HL-60 (cell line): ENCODE results near the gene CLSTN1.

Experiments
- DNase-seq, 2 experiments: peaks; one replicate each; pipeline ENCODE4 v3.0.0-alpha.2; 2010 to 2020; ENCODE audit warnings: low read depth in 1 of 2, low spot score in 1 of 2
- H3K27ac ChIP-seq: fragments of 250-450 bp; sonication (Bioruptor Pico); replicated peaks from 2 replicates; pipeline ENCODE4 v1.5.1; 2020; ENCODE audit warnings: mild to moderate bottlenecking, moderate library complexity
- H3K27me3 ChIP-seq: fragments of 250-450 bp; sonication (Bioruptor Pico); 2 replicates; pipeline ENCODE4 v1.5.1; 2021; ENCODE audit warnings: mild to moderate bottlenecking, moderate library complexity; ENCODE audit not compliant: insufficient read depth, poor library complexity, severe bottlenecking
- H3K4me3 ChIP-seq: replicated peaks from 2 replicates; pipeline ENCODE4 v1.5.1; 2011; ENCODE audit warnings: mild to moderate bottlenecking, control low read depth, low read length; ENCODE audit not compliant: insufficient read depth
- GABPA ChIP-seq: IDR thresholded peaks from 2 replicates; pipeline ENCODE4 v1.6.1; 2012; ENCODE audit warnings: low read depth
- POLR2AphosphoS5 ChIP-seq: IDR thresholded peaks from 2 replicates; pipeline ENCODE4 v1.6.1; 2012; ENCODE audit warnings: low read depth
- SPI1 ChIP-seq: IDR thresholded peaks from 2 replicates; pipeline ENCODE4 v1.6.1; 2012; ENCODE audit warnings: low read depth, mild to moderate bottlenecking, borderline replicate concordance
- TF ChIP-seq, protein P1 (sequence below): IDR thresholded peaks from one replicate; pipeline ENCODE4 v1.5.1; 2011; ENCODE audit warnings: low read length, control low read depth, inconsistent platforms; ENCODE audit not compliant: insufficient read depth
- TF ChIP-seq, protein P2 (sequence below): IDR thresholded peaks from 2 replicates; pipeline ENCODE4 v1.6.1; 2012; ENCODE audit warnings: low read depth; ENCODE audit not compliant: insufficient replicate concordance

The CLSTN1 gene

DNA sequence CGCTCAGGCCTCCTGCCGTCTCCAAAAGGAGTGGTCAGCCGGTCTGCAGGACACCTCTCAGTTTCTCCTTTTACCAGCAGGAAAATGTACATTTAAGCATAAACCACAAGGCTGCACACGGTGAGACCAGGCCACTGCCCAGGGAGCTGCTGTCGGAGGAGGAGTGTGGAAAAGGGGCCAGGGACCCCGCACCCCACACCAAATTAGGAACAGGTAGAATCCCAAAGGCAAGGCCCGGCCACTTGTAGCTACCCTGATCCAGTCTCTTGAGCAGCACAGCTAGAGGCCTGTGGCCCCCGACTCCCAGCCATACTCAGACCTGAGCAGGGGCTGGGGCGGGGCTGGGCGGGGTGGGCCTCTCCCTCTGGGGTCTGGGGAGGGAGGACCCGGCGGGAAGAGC is 94.2 kb downstream of the CLSTN1 start:
- TF ChIP-seq POLR2AphosphoS5 (no peak), SPI1 (no peak), GABPA (no peak)
- TF ChIP-seq, protein P1, sequence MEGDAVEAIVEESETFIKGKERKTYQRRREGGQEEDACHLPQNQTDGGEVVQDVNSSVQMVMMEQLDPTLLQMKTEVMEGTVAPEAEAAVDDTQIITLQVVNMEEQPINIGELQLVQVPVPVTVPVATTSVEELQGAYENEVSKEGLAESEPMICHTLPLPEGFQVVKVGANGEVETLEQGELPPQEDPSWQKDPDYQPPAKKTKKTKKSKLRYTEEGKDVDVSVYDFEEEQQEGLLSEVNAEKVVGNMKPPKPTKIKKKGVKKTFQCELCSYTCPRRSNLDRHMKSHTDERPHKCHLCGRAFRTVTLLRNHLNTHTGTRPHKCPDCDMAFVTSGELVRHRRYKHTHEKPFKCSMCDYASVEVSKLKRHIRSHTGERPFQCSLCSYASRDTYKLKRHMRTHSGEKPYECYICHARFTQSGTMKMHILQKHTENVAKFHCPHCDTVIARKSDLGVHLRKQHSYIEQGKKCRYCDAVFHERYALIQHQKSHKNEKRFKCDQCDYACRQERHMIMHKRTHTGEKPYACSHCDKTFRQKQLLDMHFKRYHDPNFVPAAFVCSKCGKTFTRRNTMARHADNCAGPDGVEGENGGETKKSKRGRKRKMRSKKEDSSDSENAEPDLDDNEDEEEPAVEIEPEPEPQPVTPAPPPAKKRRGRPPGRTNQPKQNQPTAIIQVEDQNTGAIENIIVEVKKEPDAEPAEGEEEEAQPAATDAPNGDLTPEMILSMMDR = no peak
- TF ChIP-seq, protein P2, sequence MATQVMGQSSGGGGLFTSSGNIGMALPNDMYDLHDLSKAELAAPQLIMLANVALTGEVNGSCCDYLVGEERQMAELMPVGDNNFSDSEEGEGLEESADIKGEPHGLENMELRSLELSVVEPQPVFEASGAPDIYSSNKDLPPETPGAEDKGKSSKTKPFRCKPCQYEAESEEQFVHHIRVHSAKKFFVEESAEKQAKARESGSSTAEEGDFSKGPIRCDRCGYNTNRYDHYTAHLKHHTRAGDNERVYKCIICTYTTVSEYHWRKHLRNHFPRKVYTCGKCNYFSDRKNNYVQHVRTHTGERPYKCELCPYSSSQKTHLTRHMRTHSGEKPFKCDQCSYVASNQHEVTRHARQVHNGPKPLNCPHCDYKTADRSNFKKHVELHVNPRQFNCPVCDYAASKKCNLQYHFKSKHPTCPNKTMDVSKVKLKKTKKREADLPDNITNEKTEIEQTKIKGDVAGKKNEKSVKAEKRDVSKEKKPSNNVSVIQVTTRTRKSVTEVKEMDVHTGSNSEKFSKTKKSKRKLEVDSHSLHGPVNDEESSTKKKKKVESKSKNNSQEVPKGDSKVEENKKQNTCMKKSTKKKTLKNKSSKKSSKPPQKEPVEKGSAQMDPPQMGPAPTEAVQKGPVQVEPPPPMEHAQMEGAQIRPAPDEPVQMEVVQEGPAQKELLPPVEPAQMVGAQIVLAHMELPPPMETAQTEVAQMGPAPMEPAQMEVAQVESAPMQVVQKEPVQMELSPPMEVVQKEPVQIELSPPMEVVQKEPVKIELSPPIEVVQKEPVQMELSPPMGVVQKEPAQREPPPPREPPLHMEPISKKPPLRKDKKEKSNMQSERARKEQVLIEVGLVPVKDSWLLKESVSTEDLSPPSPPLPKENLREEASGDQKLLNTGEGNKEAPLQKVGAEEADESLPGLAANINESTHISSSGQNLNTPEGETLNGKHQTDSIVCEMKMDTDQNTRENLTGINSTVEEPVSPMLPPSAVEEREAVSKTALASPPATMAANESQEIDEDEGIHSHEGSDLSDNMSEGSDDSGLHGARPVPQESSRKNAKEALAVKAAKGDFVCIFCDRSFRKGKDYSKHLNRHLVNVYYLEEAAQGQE = no peak
- Histone ChIP-seq H3K27me3 (no peaks in the 10 kb centered on the region), H3K4me3 (no peak overlapping the region)

DNA sequence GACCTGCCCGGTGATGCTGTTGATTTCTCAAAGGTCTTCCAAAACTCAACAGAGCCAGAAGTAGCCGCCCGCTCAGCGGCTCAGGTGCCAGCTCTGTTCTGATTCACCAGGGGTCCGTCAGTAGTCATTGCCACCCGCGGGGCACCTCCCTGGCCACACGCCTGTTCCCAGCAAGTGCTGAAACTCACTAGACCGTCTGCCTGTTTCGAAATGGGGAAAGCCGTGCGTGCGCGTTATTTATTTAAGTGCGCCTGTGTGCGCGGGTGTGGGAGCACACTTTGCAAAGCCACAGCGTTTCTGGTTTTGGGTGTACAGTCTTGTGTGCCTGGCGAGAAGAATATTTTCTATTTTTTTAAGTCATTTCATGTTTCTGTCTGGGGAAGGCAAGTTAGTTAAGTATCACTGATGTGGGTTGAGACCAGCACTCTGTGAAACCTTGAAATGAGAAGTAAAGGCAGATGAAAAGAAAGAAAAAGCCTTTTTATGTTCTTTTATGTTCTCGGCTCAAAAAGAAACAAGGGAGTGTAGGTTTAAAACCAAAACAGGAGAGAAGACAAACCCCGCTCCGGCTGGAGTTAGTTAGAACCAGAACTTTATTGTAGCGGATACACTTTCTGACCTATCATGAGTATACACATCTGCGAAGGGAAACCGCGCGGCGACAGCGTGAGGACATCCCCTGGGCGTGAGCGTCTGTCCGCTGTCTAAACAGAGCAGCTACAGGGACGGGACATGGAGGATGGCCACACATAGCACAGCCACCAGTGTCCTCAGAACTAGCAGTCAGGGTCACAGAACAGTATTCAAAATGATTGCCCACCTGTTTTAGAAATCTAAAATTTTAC is 95.1 kb downstream of the CLSTN1 start:
- TF ChIP-seq GABPA (no peak), POLR2AphosphoS5 (no peak; the same call in 1 of the 2 replicates), SPI1 (no peak)
- TF ChIP-seq, protein P2 = no peak
- TF ChIP-seq, protein P1 = no peak
- H3K27me3 ChIP-seq = no peaks in the 10 kb centered on the region
- DNase-seq = no peak
- no peak overlapping the region for H3K4me3 ChIP-seq
- H3K27ac ChIP-seq = no peak overlapping the region

More for the DNA sequence above, 94.2 kb downstream of the CLSTN1 start:
- H3K27ac ChIP-seq = no peak overlapping the region
- no peak for DNase-seq

DNA sequence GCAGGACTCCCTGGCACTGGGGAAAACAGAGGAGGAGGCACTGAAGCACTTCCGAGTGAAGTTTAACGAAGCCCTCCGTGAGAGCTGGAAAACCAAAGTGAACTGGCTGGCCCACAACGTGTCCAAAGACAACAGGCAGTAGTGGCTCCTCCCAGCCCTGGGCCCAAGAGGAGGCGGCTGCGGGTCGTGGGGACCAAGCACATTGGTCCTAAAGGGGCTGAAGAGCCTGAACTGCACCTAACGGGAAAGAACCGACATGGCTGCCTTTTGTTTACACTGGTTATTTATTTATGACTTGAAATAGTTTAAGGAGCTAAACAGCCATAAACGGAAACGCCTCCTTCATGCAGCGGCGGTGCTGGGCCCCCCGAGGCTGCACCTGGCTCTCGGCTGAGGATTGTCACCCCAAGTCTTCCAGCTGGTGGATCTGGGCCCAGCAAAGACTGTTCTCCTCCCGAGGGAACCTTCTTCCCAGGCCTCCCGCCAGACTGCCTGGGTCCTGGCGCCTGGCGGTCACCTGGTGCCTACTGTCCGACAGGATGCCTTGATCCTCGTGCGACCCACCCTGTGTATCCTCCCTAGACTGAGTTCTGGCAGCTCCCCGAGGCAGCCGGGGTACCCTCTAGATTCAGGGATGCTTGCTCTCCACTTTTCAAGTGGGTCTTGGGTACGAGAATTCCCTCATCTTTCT is 96.7 kb downstream of the CLSTN1 start:
- Histone ChIP-seq H3K27ac (no peak overlapping the region), H3K4me3 (no peak overlapping the region), H3K27me3 (no peaks in the 10 kb centered on the region)
- TF ChIP-seq POLR2AphosphoS5 (no peak; the same call in 1 of the 2 replicates), GABPA (no peak), SPI1 (no peak)
- TF ChIP-seq, protein P1 = no peak
- TF ChIP-seq, protein P2 = no peak
- no peak for DNase-seq
